ENCODE data around the gene SPEM3. TPM values are rescaled to one million over a fixed set of nuclear protein-coding genes. Genes with fewer than 3 reads are reported as not detected.

The SPEM3 gene
- total RNA-seq: not detected in 2 replicates

GRCh38 chr17:7428557-7428956, at the start of gene SPEM3:
Gene SPEM3, plus strand, starts transcription at chr17:7428857. Its CDS starts 46 bp downstream, at chr17:7428903.

GRCh38 chr17:7380855-7381683, 47.6 kb upstream of the SPEM3 start, which contains the start of gene TNK1:
Gene TNK1, plus strand, starts transcription at chr17:7381089. Its CDS starts 1,838 bp downstream, at chr17:7382927.

GRCh38 chr17:7394452-7395191, 34.0 kb upstream of the SPEM3 start, which contains the start of gene PLSCR3:
Gene PLSCR3, minus strand, starts transcription at chr17:7394525. Its CDS starts 415 bp downstream, at chr17:7394110.

GRCh38 chr17:7403977-7404736, 24.5 kb upstream of the SPEM3 start, which contains the start of gene TMEM256:
Gene TMEM256, minus strand, starts transcription at chr17:7404097. Its CDS starts 13 bp downstream, at chr17:7404084.

GRCh38 chr17:7407485-7408251, 21.0 kb upstream of the SPEM3 start, which contains the start of gene NLGN2:
Gene NLGN2, plus strand, starts transcription at chr17:7407845. Its CDS starts 411 bp downstream, at chr17:7408256.

GRCh38 chr17:7419819-7420610, 8.6 kb upstream of the SPEM3 start, which contains the start of gene SPEM1:
Gene SPEM1, plus strand, starts transcription at chr17:7420324. Its CDS starts 61 bp downstream, at chr17:7420385.

GRCh38 chr17:7425316-7425715, 3.3 kb upstream of the SPEM3 start, which contains the start of gene SPEM2:
Gene SPEM2, plus strand, starts transcription at chr17:7425616. Its CDS starts 73 bp downstream, at chr17:7425689.

GRCh38 chr17:7439462-7440112, 10.9 kb downstream of the SPEM3 start, which contains the start of gene FGF11:
Gene FGF11, plus strand, starts transcription at chr17:7439512. Its CDS starts 109 bp downstream, at chr17:7439621.

GRCh38 chr17:7444682-7445618, 16.3 kb downstream of the SPEM3 start, which contains the start of gene CHRNB1:
Gene CHRNB1, plus strand, starts transcription at chr17:7445061. Its CDS starts 67 bp downstream, at chr17:7445128.

GRCh38 chr17:7479213-7480088, 50.8 kb downstream of the SPEM3 start, which contains the start of gene ZBTB4:
Gene ZBTB4, minus strand, starts transcription at chr17:7479631. Its CDS starts 12,830 bp downstream, at chr17:7466801.

GRCh38 chr17:7481275-7481674, 52.6 kb downstream of the SPEM3 start, which contains the start of gene SLC35G6:
Gene SLC35G6, plus strand, starts transcription at chr17:7481446. Its CDS starts 71 bp downstream, at chr17:7481517.

Other genes starting within 250 kb of the SPEM3 start
- gene ASGR1, start 249.5 kb upstream of the SPEM3 start, total RNA-seq: 0.63 and 1.6 TPM in 2 replicates
- 6.7 and 13.9 TPM in 2 replicates for gene DLG4, start 209.0 kb upstream of the SPEM3 start, total RNA-seq
- gene ACADVL, start 208.9 kb upstream of the SPEM3 start, total RNA-seq: 261 and 318 TPM in 2 replicates
- 51.0 and 69.3 TPM in 2 replicates for gene DVL2, start 194.3 kb upstream of the SPEM3 start, total RNA-seq
- 27.4 and 45.8 TPM in 2 replicates for gene PHF23, start 189.4 kb upstream of the SPEM3 start, total RNA-seq
- 262 and 715 TPM in 2 replicates for gene GABARAP, start 186.4 kb upstream of the SPEM3 start, total RNA-seq
- gene CTDNEP1, start 177.1 kb upstream of the SPEM3 start, total RNA-seq: 78.1 and 103 TPM in 2 replicates
- 37.9 and 42.0 TPM in 2 replicates for gene ELP5, start 176.6 kb upstream of the SPEM3 start, total RNA-seq
- 12.4 and 33.1 TPM in 2 replicates for gene CLDN7, start 166.4 kb upstream of the SPEM3 start, total RNA-seq
- under 0.01 and 0.76 TPM in 2 replicates for gene SLC2A4, start 147.1 kb upstream of the SPEM3 start, total RNA-seq
- gene YBX2, start 134.2 kb upstream of the SPEM3 start, total RNA-seq: 0.16 and 0.63 TPM in 2 replicates
- 263 and 774 TPM in 2 replicates for gene EIF5A, start 121.2 kb upstream of the SPEM3 start, total RNA-seq
- gene GPS2, start 113.5 kb upstream of the SPEM3 start, total RNA-seq: 42.2 and 68.3 TPM in 2 replicates
- gene NEURL4, start 99.5 kb upstream of the SPEM3 start, total RNA-seq: 13.1 and 14.7 TPM in 2 replicates
- 0.38 and 0.65 TPM in 2 replicates for gene ACAP1, start 92.3 kb upstream of the SPEM3 start, total RNA-seq
- 13.5 and 19.6 TPM in 2 replicates for gene KCTD11, start 76.7 kb upstream of the SPEM3 start, total RNA-seq
- gene TMEM95, start 73.7 kb upstream of the SPEM3 start, total RNA-seq: not detected in 2 replicates
- gene TNK1, start 47.8 kb upstream of the SPEM3 start, total RNA-seq: 2.6 and 4.6 TPM in 2 replicates
- gene PLSCR3, start 34.3 kb upstream of the SPEM3 start, total RNA-seq: 69.7 and 127 TPM in 2 replicates
- gene TMEM256, start 24.8 kb upstream of the SPEM3 start, total RNA-seq: 250 and 289 TPM in 2 replicates
- gene NLGN2, start 21.0 kb upstream of the SPEM3 start, total RNA-seq: 9.3 and 24.3 TPM in 2 replicates
- not detected in 2 replicates for gene SPEM1, start 8.5 kb upstream of the SPEM3 start, total RNA-seq
- not detected in 2 replicates for gene SPEM2, start 3.2 kb upstream of the SPEM3 start, total RNA-seq
- gene TMEM102, start 6.6 kb downstream of the SPEM3 start, total RNA-seq: 12.9 and 19.5 TPM in 2 replicates
- gene FGF11, start 10.7 kb downstream of the SPEM3 start, total RNA-seq: 0.49 and 2.2 TPM in 2 replicates
- gene CHRNB1, start 16.2 kb downstream of the SPEM3 start, total RNA-seq: 6.4 and 17.1 TPM in 2 replicates
- 17.9 and 31.6 TPM in 2 replicates for gene ZBTB4, start 50.8 kb downstream of the SPEM3 start, total RNA-seq
- not detected in 2 replicates for gene SLC35G6, start 52.6 kb downstream of the SPEM3 start, total RNA-seq
- gene POLR2A, start 55.5 kb downstream of the SPEM3 start, total RNA-seq: 74.3 and 158 TPM in 2 replicates
- gene TNFSF12, start 120.2 kb downstream of the SPEM3 start, total RNA-seq: 13.5 and 25.2 TPM in 2 replicates
- gene TNFSF13, start 129.9 kb downstream of the SPEM3 start, total RNA-seq: 0.81 and 4.7 TPM in 2 replicates
- gene SENP3, start 133.1 kb downstream of the SPEM3 start, total RNA-seq: 61.2 and 89.3 TPM in 2 replicates
- gene CD68, start 150.8 kb downstream of the SPEM3 start, total RNA-seq: 12.1 and 20.0 TPM in 2 replicates
- 113 and 243 TPM in 2 replicates for gene MPDU1, start 155.0 kb downstream of the SPEM3 start, total RNA-seq
- 0.98 and 4.3 TPM in 2 replicates for gene SOX15, start 161.2 kb downstream of the SPEM3 start, total RNA-seq
- gene FXR2, start 186.0 kb downstream of the SPEM3 start, total RNA-seq: 41.2 and 42.3 TPM in 2 replicates
- gene SAT2, start 199.0 kb downstream of the SPEM3 start, total RNA-seq: 28.4 and 40.6 TPM in 2 replicates
- 0.89 TPM in 1 of 2 replicates, not detected in the other for gene SHBG, start 201.3 kb downstream of the SPEM3 start, total RNA-seq
- 0.13 TPM in 1 of 2 replicates, not detected in the other for gene ATP1B2, start 222.1 kb downstream of the SPEM3 start, total RNA-seq

Data from mesangial cell (primary cell).